Measurements from ENCODE around the gene TCF3.

DNA sequence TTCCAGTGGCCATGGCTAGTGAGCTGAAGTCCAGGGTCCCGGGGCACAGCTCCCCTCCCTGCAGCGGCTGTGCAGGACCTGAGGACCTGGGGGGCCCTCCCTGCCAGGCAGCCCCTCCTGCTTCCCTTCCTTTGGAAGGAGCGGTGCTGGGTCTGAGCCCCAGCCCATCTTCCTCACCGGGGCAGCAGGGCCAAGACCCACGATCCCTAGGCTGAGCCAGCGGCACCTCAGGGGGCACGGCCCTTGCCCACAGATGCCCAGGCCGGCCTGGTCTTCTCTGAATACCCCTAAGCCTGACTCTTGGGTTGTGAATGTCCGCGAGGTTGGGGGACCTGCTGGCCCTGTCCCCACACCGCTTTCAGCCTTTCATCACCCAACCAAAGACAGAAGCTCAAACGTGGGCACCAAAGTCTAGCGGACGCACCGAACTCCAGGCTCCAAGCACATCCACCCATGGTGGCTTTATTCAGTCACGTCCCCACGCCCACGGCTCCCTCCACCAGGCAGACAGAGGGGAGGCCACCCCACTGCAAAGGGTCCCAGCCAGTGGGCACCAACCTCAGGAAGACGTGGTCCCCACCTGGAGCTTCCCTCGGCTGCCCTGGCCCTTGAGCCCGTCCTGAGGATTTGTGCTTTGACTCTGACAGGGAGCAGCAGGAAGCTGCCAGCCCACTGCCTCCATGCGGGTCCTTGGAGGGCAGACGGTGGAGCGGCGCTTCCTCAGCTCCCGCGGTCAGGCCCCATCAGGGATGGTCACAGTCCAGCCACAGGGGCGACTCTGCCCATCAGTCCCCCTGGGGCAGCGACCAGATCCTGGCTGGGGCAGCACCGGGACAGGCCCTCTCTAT, 75.9 kb downstream of the TCF3 start:
- TF ChIP-seq, protein P1, sequence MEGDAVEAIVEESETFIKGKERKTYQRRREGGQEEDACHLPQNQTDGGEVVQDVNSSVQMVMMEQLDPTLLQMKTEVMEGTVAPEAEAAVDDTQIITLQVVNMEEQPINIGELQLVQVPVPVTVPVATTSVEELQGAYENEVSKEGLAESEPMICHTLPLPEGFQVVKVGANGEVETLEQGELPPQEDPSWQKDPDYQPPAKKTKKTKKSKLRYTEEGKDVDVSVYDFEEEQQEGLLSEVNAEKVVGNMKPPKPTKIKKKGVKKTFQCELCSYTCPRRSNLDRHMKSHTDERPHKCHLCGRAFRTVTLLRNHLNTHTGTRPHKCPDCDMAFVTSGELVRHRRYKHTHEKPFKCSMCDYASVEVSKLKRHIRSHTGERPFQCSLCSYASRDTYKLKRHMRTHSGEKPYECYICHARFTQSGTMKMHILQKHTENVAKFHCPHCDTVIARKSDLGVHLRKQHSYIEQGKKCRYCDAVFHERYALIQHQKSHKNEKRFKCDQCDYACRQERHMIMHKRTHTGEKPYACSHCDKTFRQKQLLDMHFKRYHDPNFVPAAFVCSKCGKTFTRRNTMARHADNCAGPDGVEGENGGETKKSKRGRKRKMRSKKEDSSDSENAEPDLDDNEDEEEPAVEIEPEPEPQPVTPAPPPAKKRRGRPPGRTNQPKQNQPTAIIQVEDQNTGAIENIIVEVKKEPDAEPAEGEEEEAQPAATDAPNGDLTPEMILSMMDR (IDR thresholded peaks at IDR 0.05), result no peak
- TF ChIP-seq POLR2A (IDR thresholded peaks at IDR 0.05), result no peak
